GM10266 (cell line): ENCODE measurements around the gene ZG16.
"Not testable (repeated sequence)": the region's sequence is repeated elsewhere in the genome, so short reads cannot be mapped to it uniquely, and the experiment has no call there.

Experiments used
- DNase-seq: peaks from one replicate; pipeline ENCODE4 v3.0.0; 2012; ENCODE audit errors: extremely low spot score
- CTCF ChIP-seq: IDR thresholded peaks from 2 replicates; pipeline ENCODE4 v1.5.1; 2012; ENCODE audit warnings: mild to moderate bottlenecking, low read depth; ENCODE audit not compliant: control insufficient read depth, insufficient read depth; ENCODE audit errors: missing control alignments

ZG16 gene

GRCh38 chr16:29784157-29784556 is 6.1 kb downstream of the ZG16 start:
- no peak for TF ChIP-seq CTCF
- no peak for DNase-seq

- DNase-seq = peak; percentile 75
- TF ChIP-seq CTCF = peak; percentile 91
Observed at GRCh38 chr16:29784901-29785500, 6.9 kb downstream of the ZG16 start.

DNA sequence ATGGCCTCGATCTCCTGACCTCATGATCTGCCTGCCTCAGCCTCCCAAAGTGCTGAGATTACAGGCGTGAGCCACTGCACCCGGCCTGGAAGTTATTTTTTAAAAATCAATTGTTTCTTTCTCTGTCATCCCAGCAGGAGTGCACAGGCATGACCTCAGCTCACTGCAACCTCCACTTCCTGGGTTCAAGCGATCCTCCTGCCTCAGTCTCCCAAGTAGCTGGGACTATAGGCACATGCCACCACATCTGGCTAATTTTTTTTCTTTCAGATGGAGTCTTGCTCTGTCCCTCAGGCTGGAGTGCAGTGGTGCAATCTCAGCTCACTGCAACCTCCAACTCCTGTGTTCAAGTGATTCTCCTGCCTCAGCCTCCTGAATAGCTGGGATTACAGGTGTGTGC is 9.1 kb downstream of the ZG16 start:
- DNase-seq = not testable (repeated sequence)

DNA sequence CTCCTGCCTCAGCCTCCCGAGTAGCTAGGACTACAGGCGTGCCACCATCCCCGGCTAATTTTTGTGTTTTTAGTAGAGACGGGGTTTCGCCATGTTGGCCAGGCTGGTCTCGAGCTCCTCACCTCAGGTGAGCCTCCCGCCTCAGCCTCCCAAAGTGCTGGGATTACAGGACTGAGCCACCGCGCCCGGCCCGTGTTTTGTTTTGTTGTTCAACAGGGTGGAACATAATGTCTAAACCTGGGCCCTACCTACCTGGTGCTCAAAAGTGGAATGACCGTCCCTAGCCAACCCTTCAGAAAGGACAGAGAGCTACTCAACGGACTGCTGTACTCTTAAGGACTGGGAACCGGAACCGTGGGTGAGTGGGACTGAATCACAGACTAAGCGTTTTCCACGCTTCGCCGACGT is 11.7 kb downstream of the ZG16 start:
- TF ChIP-seq CTCF = no peak
- DNase-seq = no peak

GRCh38 chr16:29790183-29790948 is 12.3 kb downstream of the ZG16 start, which contains the start of gene KIF22:
Gene KIF22, plus strand, starts transcription at chr16:29790751. Its CDS starts 9 bp downstream, at chr16:29790760.
- peak; percentile 84 for TF ChIP-seq CTCF

GRCh38 chr16:29790949-29791844 is 13.1 kb downstream of the ZG16 start:
- TF ChIP-seq CTCF = no peak
- no peak for DNase-seq

More at GRCh38 chr16:29790183-29790948, 12.3 kb downstream of the ZG16 start, which contains the start of gene KIF22:
- peak; percentile 96 for DNase-seq
